CD4-positive, alpha-beta T cell treated with Interleukin-17A for 4 hours (primary cell): ENCODE data around the gene CHST2.
"Not testable (repeated sequence)": the region's sequence is repeated elsewhere in the genome, so short reads cannot be mapped to it uniquely, and the experiment has no call there.

Experiments
- DNase-seq: peaks from one replicate; pipeline ENCODE4 v3.0.0-alpha.2; 2020; ENCODE audit warnings: mixed read lengths

Gene CHST2, protein sequence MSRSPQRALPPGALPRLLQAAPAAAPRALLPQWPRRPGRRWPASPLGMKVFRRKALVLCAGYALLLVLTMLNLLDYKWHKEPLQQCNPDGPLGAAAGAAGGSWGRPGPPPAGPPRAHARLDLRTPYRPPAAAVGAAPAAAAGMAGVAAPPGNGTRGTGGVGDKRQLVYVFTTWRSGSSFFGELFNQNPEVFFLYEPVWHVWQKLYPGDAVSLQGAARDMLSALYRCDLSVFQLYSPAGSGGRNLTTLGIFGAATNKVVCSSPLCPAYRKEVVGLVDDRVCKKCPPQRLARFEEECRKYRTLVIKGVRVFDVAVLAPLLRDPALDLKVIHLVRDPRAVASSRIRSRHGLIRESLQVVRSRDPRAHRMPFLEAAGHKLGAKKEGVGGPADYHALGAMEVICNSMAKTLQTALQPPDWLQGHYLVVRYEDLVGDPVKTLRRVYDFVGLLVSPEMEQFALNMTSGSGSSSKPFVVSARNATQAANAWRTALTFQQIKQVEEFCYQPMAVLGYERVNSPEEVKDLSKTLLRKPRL

DNA sequence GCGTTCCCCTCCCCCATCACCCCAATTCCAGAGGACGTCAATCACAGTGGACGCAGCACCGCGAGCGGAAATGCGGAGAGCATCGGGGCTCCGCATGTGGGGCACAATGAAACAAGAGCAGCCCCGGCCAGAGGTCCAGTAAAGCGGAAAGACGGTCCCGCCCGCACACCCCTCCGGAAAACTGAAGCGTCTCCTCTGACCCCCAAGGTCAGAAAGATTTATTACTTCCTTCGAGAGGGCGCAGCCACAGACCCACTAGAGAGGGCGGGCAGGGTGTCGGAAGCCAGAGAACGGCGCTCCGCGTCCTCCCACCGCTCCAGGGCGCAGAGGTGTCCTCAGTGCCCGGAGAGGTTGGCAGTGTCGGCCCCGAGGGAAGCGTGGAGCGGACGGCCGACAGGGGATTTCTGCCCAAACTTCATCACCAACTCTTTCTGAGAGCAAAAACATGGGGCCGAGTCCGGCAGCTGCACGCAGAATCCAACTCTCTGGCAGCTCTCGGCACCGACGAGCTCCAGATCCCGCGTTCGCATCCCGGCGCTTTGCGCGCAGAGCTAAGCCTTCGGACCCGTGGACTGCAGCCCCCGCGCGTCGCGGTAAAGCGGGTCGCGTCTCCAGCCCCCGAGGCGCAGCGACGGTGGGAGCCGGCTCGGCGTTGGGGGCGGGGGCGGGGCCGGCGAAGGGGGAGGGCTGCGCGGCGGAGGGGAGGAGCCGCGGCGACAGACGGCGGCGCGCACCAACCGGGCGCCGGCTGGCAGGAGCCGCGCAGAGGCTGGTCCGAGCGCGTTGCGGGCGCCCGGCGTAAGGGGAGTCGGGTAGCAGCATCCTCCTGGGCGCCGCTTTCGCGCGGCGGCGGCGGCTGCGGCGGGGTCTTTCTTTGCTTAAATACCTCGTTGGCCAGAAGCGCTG, at the start of gene CHST2:
Gene CHST2, plus strand, starts transcription at position 763 of the 906 bp plus-strand sequence. CDS start 1,046 bp downstream, outside the sequence.
- peak; percentile 82 for DNase-seq

DNA sequence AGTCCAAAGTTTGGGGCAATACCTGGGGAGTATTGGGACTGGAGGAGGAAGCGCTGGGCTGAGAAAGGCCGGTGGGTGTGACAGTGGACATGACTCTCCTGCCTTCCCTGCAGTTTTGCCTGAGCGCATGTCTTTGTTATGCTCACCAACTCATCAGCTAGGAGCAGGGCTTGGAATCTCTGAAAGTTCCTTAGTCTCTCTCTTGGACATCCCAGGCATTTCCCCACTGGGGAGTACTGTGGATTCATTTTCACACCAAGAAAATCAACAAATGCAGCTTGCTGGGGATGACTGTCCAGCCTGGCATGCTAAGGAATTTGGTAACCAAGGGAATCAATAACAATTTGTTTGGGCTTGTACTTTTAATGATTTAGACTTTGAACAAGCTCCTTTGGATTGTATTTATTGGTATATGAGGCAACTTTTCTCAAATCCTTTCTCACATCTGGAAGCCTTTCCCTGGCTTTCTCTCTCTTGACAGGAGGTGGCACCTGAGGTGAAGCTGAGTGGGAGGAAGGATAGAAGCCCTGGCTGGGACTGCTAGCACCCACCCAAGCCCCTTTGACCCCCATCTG, 48.5 kb upstream of the CHST2 start:
- DNase-seq, result no peak

DNA sequence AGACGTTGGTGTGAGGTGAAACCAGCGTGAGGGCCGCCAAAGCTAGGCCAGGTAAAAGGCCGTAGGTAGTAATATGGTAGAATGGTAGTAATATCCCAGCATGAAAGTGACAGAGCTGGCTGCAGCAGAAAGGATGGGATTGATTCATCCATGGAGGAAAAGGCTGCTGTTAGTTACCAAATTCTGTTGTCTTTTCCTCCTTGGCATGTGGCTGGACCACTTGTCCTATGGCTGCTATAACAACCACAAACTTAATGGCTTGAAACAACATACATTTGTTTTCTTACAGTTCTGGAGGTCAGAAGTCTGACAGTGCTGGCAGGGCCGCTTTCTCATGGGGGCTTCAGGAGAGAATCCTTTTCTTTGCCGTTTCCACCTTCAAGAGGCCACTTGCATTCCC, 47.8 kb upstream of the CHST2 start:
- no peak for DNase-seq

GRCh38 chr3:143072298-143073020, 47.1 kb upstream of the CHST2 start:
- DNase-seq, result not testable (repeated sequence)

GRCh38 chr3:143073541-143073940, 46.0 kb upstream of the CHST2 start:
- DNase-seq, result not testable (repeated sequence)

DNA sequence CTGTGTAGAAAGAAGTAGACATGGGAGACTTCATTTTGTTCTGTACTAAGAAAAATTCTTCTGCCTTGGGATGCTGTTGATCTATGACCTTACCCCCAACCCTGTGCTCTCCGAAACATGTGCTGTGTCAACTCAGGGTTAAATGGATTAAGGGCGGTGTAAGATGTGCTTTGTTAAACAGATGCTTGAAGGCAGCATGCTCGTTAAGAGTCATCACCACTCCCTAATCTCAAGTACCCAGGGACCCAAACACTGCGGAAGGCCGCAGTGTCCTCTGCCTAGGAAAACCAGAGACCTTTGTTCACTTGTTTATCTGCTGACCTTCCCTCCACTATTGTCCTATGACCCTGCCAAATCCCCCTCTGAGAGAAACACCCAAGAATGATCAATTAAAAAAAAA, 45.6 kb upstream of the CHST2 start:
- not testable (repeated sequence) for DNase-seq

DNA sequence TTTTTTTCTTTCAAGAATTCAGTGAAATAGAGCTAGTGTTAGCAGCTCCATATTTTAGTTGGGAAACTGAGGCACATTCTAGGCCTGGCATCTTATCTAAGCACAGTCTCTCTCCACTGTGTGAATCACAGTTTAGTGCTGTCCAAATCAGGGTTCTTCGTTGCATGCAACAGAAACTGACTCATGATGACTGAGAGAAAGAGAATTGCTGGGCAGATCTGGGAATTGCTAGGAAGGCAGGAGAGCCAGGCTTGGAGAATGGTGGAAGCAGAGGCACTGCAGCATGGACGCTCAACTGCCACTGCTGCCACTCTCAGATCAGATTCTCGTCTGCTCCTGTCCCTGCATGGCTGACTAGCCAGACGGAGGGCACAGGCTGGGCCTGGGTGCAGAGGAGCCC, 40.7 kb upstream of the CHST2 start:
- no peak for DNase-seq

- no peak for DNase-seq
These were observed 39.4 kb upstream of the CHST2 start for GRCh38 chr3:143080196-143080595.

DNA sequence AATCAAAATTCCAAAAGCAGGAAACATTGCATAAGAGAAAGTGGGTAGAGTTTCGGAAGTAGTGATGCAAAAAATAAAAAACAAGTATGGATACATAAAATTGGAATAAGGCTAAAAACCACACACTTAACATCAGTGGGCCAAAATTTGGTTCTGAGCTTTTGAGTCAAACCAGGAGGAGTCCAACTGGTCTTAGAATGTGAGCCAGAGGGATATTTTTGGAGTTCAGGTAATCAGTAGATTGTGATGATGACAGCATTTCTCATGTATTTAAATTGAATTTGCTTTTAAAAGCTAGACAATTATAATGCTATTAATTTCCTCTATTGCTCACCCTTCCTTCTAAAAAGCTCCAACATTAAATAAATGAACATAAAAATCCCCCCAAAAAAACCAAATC, 38.2 kb upstream of the CHST2 start:
- DNase-seq, result no peak

- no peak for DNase-seq
These were observed 37.5 kb upstream of the CHST2 start for GRCh38 chr3:143081844-143082778.

GRCh38 chr3:143083781-143084180, 35.8 kb upstream of the CHST2 start:
- DNase-seq, result no peak

DNA sequence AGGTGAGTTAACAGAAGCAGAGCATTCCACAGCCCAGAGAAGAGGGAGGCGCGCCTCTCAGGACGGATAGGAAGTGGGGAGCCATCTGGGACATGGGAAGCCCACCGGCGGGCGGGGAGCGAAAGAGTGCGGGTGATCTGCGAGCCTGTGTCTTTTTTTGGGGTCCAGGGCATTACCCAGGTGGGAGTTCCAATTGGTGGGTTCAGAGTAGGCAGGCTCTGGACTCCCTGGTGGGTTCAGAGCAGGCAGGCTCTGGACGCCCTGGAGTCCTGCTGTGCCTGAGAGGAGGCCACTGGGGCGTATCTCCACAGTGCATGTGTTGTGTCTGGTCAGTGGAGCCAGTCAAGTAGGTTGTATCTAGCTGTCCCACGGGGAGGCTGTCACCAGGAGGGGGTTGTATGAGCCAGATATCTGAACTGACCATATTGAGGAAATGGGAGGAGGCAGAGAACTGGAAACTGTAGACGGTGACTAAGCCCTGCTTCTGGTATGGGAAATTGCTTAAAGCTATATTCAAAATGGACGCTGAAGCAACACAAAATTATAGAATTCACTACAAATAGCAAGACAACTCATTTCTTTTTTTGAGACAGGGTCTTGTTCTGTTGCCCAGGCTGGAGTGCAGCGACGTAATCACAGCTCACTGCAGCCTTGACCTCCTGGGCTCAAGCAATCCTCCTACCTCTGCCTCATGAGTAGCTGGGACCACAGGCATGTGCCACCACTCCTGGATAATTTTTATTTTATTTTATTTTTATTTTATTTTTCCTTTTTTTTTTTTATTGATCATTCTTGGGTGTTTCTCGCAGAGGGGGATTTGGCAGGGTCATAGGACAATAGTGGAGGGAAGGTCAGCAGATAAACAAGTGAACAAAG, 34.5 kb upstream of the CHST2 start:
- DNase-seq, result no peak

DNA sequence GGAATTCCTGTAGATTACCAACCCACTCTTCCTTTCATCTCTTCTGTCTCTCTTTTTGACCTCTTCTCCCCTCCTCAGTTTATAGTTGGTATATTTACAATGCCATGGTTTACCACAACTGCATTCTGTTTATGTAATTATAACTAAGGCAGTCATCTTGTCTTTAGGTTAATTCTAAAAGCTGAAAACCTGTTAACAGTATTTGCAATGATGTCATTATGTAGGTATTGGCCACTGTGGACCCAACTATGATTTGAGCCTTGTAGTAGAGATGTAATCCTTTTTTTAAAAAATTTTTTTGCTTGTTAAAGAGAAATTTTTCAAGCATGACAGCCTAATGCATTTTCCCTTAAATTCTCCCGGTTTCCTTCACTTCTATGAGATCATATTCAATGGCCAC, 30.7 kb upstream of the CHST2 start:
- DNase-seq, result no peak

DNA sequence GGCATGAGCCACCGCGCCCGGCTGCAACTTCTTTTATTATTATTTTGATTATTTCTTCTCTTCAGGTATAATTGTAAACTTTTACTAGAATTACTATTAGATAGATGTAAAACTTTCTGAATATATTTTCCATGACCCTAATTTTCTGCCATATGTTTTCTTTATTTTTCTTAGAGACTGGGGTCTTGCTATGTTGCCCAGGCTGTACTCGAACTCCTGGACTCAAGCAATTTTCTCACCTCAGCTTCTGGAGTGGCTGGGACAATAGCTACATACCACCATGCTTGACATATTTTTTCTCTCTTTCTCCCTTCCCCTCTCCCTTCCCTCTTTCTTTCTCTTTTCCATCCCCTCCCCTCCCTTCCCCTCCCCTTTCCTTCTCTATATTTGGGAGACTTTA, 29.6 kb upstream of the CHST2 start:
- no peak for DNase-seq

- DNase-seq, result no peak
These were observed 29.1 kb upstream of the CHST2 start for GRCh38 chr3:143090486-143090885.

- DNase-seq, result no peak
These were observed 28.4 kb upstream of the CHST2 start for GRCh38 chr3:143090976-143091837.

DNA sequence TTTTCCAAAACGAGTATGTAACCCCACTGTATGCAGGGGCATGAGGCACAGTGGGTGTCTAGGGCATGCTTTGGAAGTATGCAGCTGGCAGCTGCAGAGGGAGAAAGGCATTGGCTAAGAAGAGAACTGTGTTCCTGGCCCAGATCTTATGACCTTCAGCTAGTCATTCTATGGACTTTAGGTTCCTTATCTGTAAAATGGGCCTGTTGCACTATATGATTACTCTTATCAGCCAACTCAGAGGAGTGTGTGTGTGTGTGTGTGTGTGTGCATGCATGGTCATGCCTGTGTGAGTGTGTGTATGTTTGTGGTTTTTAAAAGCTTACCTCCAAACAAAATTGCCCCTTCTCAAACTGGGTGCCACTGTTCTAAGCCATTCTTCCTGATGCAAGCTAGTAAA, 27.4 kb upstream of the CHST2 start:
- no peak for DNase-seq

- no peak for DNase-seq
These were observed 23.8 kb upstream of the CHST2 start for GRCh38 chr3:143095813-143096212.

DNA sequence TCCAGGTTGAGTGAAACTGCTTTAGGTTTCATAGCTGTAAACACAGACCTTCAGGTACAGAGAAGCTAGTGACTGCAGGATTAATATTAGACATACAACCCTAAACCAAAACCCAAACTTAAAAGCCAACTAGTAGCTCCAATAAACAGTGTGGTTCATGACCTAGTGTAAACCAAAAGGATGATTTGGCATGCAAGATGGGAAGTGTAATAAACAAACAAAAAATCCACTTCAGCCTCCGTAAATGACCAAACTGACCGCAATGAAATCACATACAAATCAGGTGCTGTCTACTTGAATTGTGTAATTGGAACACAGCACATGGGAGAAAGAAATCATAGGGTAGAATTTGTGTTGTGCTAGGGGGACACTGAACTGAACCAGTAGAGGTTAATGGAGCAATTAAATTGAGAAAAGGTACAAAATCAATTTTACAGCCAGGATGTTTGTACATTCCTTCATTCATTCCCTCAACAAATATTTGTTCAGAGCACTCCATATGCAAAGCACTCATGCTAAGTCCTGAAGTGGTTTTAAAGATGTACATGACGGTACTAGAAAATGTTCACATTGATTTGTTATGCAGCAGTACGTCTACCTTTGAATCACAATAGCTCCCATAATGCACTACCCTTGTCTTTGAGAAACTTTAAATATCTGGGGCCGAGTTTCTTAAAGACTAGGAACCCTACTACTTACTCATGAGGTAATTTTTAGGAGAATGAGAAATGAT, 21.4 kb upstream of the CHST2 start:
- no peak for DNase-seq
